Measurements from ENCODE around the gene DOCK9.
A peak's percentile ranks its signal among the peaks of the same experiment; 100 is the strongest.

Gene DOCK9

DNA sequence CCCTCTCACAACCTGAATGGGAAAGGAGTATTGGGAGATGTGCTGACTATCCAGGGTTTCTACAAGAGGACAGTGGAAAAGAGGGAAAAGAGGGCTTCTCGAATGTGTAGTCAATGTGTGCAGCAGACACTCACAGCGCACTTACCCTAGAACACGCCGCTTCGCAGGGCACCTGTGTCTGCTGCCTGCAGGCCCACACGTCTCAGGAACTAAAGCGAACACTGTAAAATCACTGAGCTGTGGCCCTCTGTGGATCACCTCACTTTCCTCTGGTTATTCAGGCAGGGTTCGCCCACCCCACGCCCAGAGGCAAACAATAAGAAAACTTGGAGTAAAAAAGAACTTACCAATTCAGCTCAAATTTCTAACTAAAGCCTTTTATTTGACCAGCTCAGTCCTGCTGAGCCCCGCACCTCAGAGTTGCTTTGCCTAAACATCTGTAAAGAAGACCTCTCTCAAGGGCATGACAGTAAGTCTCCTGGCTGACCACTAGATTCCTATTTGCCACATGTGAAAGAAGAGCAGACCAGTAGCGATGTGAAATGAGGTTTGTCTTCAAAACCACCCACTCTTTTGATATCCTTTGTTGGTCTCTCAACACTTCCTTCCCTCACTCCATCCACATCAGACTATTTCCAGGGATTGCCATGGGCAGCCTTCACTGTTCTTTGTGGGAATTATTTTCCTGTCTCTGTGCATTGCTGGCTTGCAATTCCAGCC is 19.3 kb upstream of the DOCK9 start:
- DNase-seq, result no peak

DNA sequence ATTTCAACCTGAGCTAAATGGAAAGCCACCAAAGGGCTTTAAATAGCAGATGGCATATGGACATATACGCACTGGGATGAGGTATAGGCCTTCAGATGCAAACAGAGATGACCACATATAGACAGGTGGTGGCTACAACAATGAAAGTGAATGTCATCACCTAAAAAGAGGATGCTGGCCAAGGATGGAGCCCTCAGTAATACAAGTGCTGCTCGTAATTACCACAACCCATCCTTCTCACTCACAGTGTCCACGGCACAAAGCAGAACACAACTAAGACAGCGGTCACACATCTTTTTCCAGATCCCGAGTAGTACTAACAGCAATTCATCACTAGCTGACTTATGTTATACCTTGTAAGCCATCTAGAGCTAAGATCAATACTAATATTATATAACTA is 18.2 kb upstream of the DOCK9 start:
- no peak for DNase-seq

DNA sequence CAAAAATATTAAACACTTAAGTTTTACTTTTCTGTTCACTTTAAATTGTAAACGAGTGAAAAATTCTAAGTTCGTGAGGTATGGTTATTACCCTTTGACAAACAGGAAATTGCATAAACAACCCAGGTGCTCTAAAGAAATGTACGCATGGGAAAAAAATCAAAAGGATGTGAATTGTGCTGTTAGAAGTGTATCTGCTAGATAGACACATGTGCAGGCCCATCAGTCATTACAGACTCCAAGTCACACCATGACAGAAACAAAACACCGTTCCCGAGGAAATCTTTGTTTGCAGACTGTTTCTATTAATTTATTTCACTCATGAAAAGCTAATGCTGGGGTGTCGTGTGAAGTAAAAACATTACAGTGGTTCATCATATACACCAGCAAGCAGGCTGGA is 17.0 kb upstream of the DOCK9 start:
- DNase-seq, result no peak

DNA sequence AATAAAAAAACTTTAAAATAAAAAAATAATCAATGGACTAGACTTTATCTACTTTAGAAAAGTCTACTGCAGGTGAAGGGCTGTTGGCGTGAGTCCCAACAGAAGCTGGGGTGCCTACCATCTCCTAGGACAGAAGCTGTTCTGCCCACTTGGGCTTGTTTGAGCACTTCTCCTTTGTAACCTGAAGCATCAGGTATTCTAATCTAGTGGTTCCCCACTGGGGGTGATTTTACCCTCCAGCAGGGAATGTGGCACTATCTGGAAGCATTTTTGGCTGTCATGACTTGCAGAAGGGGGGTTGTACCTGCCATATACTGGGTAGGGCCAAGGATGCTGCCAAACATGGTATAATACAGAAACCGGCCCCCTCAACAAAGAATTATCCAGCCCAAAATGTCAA is 16.2 kb upstream of the DOCK9 start:
- DNase-seq, result no peak

DNA sequence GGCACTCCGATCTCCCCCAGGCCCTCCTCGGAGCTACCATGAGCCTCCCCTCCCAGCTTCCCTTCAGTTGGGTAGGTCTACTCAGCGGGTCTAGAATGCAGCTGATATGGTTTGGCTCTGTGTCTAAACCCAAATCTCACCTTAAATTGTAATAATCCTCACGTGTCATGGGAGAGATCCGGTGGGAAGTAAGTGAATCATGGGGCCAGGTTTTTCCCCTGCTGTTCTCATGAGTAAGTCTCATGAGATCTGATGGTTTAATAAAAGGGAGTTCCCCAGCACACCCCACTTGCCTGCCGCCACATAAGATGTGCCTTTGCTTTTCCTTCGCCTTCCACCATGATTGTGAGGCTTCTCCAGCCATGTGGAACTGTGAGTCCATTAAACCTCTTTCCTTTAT is 14.5 kb upstream of the DOCK9 start:
- DNase-seq, result peak; percentile 24

DNA sequence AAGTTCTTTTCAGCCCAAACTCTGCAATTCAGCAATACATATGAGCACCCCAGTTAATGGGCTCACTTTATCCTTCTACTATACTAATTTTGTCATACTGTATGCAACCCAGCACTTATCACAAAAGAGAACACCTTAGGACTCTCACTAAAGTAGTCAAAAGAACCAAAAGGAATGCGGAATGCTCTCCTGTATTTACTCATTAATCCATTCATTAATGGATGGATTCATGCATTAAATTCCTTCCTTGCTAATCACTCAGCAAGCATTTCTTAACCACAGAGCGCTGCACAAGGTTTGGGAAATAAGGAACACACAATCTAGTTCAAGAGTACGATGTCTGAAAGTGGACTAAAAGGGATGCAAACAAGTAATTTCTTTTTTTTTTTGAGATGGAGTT is 12.8 kb upstream of the DOCK9 start:
- DNase-seq, result no peak

DNA sequence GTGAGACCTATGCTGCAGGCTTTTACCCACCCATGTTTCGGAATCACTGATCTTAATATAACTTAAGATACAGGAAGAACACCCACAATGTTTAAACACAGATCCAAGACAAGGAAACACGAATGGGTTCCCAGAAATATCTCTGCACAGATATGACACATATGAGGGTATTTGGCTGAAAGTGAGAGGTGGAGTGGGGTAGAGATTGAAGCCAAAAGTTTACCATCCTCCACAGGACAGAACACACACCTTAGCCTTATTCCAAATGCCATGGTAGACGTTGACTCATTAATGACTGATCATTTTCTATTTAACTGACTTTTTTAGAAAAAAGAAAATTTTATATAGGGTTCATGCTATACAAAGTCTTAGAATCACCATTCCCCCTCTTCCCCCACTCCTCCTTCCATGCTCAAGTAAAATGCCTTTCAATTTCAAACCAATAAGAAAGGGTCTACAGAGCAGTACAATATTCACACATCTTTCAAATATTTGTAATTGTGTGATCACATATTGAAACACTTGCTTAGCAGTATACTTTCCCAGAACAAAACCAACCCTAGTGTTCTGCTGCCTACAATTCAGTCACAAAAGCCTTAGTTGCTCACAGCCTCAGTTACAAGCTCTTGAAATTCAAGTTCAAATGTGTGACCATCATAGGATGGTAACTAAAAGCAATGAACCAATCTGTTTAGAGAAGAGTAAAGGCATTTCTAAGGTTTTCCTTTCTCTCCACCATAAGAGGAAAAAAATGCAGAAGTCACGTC is 11.8 kb upstream of the DOCK9 start:
- no peak for DNase-seq

DNA sequence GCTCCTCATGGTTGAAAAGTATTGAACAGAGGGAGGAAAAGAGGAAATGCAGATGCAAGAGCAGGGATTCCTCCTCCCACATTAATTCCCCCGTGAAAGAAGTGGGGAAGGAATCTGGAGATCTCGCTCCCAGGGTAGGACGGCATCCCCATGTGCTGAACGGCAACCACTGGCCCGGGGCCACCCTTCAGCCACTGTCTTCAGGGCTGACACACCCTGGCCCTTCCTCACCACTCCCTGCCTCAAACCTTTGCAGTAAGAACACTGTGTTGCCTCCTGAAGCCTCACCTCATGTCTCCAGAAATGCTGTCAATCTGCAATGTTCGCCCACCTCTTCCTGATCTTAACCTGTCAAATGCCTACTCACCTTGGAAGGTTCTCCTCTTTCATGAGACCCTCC is 10.9 kb upstream of the DOCK9 start:
- no peak for DNase-seq

DNA sequence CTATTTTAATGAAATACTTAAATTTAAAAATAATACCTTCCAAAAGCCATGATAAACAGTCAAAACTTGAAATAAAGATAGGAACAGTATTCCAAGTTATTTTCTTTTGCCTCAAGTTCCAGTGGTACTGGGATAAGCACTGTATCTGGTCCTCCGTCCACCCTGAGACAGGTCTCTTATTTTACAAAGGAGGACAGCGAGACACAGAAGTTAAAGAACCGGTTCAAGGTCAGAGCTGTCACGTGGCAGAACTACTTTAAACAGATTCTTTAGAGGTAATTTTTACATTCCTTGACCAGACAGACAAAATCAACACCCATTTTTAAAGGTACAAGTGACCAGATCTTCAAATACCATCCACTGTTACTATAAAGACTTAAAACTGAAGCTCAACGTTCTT is 10.4 kb upstream of the DOCK9 start:
- no peak for DNase-seq

DNA sequence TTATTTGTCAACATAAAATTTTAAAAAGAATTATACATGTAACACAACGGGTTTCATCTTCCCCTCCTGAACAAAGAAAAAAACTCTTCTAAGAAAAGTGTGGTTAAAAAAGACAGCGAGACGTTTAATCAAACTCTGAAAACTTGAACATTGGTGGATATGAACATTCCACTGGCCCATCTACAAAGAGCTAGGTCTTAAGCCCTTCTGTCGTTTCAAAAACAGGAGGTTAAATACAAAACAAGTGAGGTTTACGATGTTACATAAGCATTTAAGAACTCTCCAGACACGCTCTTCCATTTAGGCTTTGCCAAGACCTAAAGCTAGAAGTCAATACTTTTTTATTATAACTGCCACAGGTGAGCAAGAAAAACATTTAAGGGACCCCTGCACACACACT is 9.4 kb upstream of the DOCK9 start:
- DNase-seq, result no peak

DNA sequence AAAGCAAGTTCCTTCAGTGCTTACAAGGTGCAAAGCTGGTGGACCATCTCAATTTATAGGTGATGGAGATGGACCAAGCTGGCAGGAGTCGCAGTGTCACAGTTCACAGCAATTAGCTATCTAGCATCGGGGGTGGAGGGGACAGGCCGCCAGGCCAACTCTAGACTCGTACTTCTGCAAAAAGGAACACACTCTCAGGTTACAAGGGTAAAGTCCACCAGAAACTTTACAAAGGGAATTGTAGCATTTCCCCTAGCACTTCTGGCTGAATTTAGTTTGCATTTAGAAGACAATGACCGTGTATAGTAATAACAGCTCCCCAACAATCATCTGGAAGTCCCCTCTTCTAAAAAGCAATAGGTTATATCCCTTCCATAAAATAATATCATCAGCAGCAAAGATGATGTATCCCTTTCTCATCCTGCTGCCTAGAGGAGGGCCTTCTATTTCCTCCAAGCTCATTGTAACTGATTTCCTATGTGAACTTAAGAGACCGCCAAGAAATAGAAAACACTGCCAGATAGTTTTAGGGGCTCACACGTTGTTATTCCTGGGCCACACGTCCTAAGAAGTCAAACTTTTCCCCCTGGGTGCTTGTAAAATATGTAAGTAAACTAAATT is 8.5 kb upstream of the DOCK9 start:
- no peak for DNase-seq

DNA sequence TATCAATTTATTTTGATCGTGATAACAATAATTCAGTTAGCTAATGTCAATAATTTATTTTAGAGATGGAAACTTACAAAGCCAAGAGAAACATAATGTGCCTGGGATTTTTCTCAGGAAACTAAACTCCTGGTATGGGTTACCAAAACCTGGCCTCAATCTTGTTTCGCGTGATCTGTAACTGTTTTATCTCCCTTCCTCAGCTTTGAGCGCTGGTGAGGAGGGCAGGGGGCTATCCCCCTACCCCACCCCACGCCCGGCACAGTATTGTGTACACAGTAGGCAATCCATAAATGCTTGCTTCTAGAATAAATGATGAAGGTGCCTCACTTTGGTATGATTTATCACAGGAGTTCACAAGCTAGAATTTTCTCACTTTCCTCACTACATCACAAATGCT is 7.7 kb upstream of the DOCK9 start:
- no peak for DNase-seq

DNA sequence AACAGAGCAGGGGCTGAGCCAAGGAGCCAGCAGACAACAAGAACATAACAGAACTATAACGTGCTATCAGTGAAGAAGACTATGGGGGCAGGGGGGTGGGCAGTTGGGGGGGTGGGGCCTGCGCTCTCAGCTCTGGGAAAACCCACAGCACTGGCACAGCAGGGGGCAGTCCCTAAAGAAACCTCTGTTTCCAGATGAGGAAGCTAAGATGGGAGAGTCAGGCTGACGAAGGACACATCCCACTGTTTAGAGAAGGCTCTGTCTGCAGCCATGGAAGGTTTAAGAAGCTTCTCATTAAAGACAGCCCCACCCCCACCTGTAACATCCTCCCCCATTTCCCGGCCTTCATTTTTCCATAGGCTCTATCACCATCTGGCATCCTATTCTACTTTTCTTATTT is 7.1 kb upstream of the DOCK9 start:
- no peak for DNase-seq

DNA sequence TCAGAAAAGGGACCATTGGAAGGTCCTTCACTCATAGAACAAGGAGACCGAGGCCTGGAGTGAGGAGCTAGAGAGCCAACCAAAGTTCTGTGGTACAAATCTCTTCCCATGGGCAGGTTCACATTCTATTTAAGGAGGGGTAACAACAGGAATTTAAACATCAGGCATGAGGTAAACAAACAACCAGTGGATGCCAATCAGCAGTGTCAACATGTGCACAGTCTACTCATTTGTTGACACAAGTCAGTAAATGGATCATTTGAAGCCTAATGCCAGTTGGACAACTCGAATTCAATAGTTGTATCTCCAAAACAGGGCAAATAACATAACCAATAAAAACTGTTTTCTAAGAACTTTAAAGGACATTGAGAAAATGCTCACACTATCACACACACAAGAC is 6.3 kb upstream of the DOCK9 start:
- no peak for DNase-seq

DNA sequence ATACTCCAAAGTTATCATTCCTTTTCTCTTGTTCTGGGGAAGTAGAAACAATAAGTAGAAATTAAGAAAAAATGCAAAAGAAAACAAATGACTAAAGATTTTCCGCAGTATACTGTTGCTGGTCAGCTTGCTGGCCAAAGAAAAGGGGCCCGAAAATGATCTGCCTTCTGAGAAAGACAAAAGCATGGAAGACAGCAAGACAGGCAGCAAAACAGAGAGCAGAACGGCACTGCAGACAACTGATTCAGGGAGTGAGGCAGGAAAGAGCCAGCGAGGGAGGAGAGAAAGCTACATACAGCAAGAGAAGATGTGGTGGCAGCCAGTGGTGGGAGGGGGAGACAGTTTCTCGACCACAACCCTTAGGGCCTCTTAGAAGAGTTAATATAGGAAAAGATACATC is 5.3 kb upstream of the DOCK9 start:
- no peak for DNase-seq

DNA sequence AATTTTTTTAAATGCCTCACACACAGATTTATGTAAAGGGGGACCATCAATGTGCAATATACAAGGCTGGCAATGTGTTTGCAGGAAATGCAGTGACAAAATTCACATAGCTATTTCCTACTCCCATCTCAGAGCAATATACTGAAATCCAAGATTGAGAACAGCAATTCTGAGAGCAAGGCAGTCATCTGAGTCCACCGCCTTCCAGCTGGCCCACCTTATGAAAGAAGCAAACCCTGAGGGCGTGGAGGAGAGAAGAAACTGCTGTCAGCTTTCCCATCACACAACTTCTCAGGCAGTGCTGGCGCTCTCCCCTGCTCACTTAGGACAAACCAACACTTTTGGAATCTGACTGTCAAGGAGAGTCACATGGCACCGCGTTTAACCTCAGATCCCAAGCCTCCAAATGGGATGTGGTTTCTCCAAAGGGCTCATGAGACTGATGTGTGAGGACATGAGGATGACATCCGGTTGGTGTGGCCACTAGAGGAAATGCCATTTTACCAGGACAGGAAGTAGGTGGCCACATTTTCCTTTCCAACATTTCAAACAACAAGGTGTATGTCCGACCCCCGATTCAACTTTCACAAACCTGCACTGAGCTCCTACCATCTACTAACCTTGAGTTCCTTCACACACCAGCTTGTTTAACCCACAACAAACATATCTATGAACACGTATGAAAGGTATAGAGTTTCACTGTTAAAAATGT is 3.7 kb upstream of the DOCK9 start:
- no peak for DNase-seq

DNA sequence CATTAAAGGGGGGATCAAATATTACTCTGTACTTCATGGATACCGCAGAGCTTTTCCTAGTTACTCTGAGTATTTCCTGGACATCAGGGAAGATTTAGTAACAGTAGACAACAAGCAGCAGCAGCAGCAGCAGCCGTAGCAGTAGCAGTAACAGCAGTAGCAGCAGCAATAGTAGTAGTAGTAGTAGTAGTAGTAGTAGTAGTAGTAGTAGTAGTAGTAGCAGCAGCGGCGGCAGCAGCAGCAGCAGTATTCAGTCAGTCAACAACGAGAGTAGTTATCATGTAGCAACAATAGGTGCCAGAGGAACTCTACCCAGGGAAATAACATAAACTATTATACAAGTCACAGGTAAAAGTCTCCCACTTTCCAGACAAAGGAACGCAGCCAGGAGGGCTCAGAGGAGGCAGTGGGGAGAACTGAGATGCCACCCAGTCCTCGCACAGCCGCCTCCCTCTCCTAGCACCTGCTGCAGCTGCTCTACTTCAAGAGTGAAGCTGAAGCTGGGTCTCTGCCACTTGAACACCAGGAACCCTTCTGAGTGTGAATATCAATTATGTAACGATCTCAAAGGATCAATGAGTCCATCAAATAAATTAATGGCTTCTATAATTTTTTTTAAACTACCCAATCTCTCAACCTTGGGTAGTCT is 1.3 kb upstream of the DOCK9 start:
- no peak for DNase-seq

DNA sequence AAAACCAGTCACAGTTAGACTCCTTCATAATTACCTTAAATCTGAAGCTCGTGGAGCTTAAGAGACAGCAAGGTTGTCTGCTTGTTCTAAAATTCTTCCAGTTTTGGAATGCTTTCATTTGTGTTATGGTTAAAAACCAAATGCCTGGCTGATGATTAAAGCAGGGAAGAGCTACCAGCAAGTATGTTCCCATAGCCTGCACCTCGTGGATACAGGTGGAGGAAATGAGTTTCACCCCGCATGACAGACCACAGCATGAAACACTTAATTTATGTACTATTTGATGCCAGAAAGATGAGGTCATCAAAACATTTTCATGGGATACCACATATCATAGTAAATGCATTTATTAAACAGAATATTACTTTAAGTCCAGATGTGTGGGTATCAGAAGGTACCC is 416 bp upstream of the DOCK9 start:
- no peak for DNase-seq

DNA sequence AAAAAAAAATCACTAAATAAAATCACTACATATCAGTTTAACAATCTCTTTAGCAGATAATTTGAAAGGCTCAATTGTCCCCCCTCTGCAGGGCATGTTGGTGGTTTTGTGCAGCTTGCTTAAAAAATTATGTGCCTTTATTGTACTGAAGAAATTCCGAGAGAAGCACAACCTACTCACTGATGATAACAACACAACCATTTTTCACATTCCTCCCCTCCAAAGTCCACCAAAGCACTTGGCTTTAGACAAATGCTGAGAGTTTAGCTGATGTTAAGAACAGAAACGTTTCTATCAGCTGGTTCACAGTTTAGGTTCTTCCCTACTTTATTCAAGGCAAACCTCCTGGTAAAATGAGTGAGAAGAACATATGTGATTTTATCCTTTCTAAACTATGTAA is 923 bp downstream of the DOCK9 start:
- no peak for DNase-seq

DNA sequence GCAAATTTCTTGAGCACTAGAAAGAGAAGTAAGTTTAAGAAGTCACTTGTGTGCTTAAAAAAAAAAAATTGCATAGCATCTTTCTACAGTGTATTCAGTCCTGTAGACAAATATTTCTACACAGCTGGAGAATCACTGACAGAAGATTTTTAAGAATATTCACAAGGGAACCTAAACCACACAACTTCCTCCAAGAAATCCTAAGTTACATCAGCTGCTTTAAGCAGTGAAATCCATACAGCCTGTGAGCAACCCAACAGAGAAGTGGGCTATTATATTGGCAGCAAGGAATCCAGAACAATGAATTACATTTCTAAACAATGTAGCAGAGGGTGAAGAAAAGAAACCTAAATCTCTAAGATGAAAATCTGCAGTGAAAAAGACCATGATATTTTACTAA is 1.5 kb downstream of the DOCK9 start:
- DNase-seq, result peak; percentile 94

DNA sequence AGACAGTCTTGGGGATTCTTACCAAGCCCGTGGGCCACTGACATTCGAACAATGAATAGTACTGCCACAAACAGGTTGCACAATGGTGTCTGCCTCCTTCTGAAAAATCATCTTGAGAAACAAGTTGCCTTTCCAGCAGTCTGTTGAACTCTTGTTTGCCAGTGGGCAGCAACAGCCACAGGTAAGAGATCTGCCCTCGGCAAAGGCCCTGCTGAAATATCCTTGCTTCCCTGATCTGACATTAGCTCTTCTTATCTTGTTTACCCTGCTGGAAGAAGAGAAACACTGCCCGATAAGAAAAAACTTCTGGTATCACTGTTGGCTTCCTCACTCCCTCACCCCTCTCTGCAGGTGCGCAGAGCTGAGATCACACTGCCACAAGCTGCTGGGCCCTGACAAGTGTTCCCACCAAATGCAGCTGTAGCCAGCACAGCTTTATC is 2.0 kb downstream of the DOCK9 start:
- DNase-seq, result peak; percentile 56

DNA sequence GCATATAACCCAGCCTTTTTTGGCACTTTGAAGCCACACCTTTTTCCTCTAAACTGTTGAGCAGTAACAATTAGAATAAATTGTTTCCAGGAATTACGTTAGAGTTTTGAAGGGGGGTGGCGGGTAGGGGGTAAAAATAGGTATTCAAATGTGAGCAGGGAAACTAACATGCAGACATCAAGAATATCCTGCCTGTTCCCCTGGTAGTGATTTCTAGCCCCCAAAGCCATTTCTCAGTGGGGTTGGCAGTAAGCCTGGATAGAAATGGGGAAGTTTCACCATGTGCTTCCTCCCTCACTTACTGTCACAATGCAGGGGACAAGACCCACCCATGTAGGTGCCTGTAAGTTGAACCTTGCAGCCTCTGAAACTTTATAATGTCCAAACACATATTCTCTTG is 3.8 kb downstream of the DOCK9 start:
- DNase-seq, result peak; percentile 56

DNA sequence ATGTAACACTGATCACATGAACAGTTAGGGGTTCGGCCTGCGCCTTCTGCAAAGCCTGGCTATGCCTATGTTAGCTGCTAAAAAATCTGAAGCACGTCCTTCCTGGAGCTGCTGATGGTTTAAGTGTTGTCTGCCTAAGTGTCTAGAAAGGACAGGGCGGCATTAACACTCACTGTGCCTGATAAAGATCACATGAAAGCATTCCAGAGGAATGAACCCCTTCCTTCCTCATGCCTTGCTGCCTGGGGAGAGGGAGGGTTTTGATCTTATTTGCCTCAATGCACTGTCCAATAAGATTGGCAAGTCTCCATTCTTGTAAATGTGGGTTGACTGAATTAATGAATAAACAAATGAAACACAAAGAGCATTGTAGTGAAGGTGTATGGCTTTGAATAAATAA is 5.2 kb downstream of the DOCK9 start:
- no peak for DNase-seq

Data from inflammatory macrophage treated with lipopolysaccharide for 4 hours (primary cell).